Erythroblast (primary cell): ENCODE measurements around the gene CORO2B.

ENCODE experiments used
- GATA1 ChIP-seq: IDR thresholded peaks from 2 replicates; pipeline ENCODE4 v1.6.1; 2011; ENCODE audit warnings: low read depth, mild to moderate bottlenecking, control low read depth, low read length, moderate library complexity
- POLR2A ChIP-seq: IDR thresholded peaks from 2 replicates; pipeline ENCODE4 v1.6.1; 2011; ENCODE audit warnings: mild to moderate bottlenecking, low read length

- no peak for TF ChIP-seq POLR2A
- TF ChIP-seq GATA1: no peak
Observed at GRCh38 chr15:68612503-68612902, 33.7 kb downstream of the CORO2B start.
